SK-N-SH (cell line): ENCODE measurements around the gene CST3.

Experiments used
- ELF1 ChIP-seq: IDR thresholded peaks from 2 replicates; pipeline ENCODE4 v1.4.0; 2012
- EP300 ChIP-seq, 2 experiments: IDR thresholded peaks; 2 replicates each; pipeline versions ENCODE4 v1.4.0 to v1.6.1; 2012; ENCODE audit warnings: borderline replicate concordance in 1 of 2, low read depth in 1 of 2, low read length in 1 of 2
- FOXM1 ChIP-seq: IDR thresholded peaks from 2 replicates; pipeline ENCODE4 v1.4.0; 2012; ENCODE audit warnings: low read depth, mild to moderate bottlenecking
- MAX ChIP-seq: IDR thresholded peaks from 2 replicates; pipeline ENCODE4 v1.4.0; 2012; ENCODE audit warnings: low read depth
- NRF1 ChIP-seq: IDR thresholded peaks from 2 replicates; pipeline ENCODE4 v1.6.1; 2012; ENCODE audit warnings: low read depth, mild to moderate bottlenecking, low read length
- TCF12 ChIP-seq: IDR thresholded peaks from 2 replicates; pipeline ENCODE4 v1.4.0; 2012
- TF ChIP-seq, protein P1 (sequence below): fragments of 200-600 bp; sonication (generic); IDR thresholded peaks from 2 replicates; pipeline ENCODE4 v1.6.1; 2017; ENCODE audit warnings: antibody characterized with exemption, mild to moderate bottlenecking, moderate library complexity

GRCh38 chr20:23644164-23644563 lies 6.4 kb upstream of the CST3 start:
- no peak for TF ChIP-seq ELF1
- no peak for TF ChIP-seq MAX
- TF ChIP-seq, protein P1, sequence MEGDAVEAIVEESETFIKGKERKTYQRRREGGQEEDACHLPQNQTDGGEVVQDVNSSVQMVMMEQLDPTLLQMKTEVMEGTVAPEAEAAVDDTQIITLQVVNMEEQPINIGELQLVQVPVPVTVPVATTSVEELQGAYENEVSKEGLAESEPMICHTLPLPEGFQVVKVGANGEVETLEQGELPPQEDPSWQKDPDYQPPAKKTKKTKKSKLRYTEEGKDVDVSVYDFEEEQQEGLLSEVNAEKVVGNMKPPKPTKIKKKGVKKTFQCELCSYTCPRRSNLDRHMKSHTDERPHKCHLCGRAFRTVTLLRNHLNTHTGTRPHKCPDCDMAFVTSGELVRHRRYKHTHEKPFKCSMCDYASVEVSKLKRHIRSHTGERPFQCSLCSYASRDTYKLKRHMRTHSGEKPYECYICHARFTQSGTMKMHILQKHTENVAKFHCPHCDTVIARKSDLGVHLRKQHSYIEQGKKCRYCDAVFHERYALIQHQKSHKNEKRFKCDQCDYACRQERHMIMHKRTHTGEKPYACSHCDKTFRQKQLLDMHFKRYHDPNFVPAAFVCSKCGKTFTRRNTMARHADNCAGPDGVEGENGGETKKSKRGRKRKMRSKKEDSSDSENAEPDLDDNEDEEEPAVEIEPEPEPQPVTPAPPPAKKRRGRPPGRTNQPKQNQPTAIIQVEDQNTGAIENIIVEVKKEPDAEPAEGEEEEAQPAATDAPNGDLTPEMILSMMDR = no peak
- TF ChIP-seq TCF12 = no peak
- TF ChIP-seq NRF1 = no peak
- TF ChIP-seq EP300 (IDR thresholded peaks at IDR 0.05; ENCODE audit: borderline replicate concordance in 1 of 2, low read depth in 1 of 2, low read length in 1 of 2) = no peak
- no peak for TF ChIP-seq FOXM1
